GM12878 (cell line): ENCODE measurements around the gene ZDHHC7.

Experiments
- ATF2 ChIP-seq: IDR thresholded peaks from 2 replicates; pipeline ENCODE4 v1.6.1; 2012; ENCODE audit warnings: low read length, inconsistent platforms
- CEBPB ChIP-seq, 2 experiments: fragments of 150-350 bp in 1 of 2; IDR thresholded peaks; 2 replicates each; pipeline ENCODE4 v1.6.1; 2012 to 2014; ENCODE audit warnings: low read depth in 2 of 2, low read length in 2 of 2, borderline replicate concordance in 1 of 2, inconsistent platforms in 1 of 2
- CHD1 ChIP-seq: IDR thresholded peaks from 2 replicates; pipeline ENCODE4 v1.6.1; 2012; ENCODE audit warnings: low read depth, low read length, improper control_type of control experiment
- CREB1 ChIP-seq: IDR thresholded peaks from 2 replicates; pipeline ENCODE4 v1.6.1; 2012; ENCODE audit warnings: low read depth, mild to moderate bottlenecking, inconsistent platforms
- ETV6 ChIP-seq, 2 experiments: fragments of 450-650 bp in 1 of 2; IDR thresholded peaks in 1 of 2; conservative IDR thresholded peaks in 1 of 2; 2 replicates each; pipeline ENCODE4 v1.6.1; 2014; ENCODE audit warnings: antibody characterized with exemption in 1 of 2, borderline replicate concordance in 1 of 2, low read depth in 1 of 2, mild to moderate bottlenecking in 1 of 2, moderate library complexity in 1 of 2
- EZH2 ChIP-seq: IDR thresholded peaks from 2 replicates; pipeline ENCODE4 v1.6.1; 2012; ENCODE audit warnings: low read depth, mild to moderate bottlenecking, control low read depth, inconsistent platforms, low read length, borderline replicate concordance; ENCODE audit not compliant: control insufficient read depth
- KLF5 ChIP-seq: fragments of 450-650 bp; IDR thresholded peaks from 2 replicates; pipeline ENCODE4 v1.6.1; 2014; ENCODE audit warnings: mild to moderate bottlenecking; ENCODE audit not compliant: partially characterized antibody
- REST ChIP-seq: IDR thresholded peaks from 2 replicates; pipeline ENCODE4 v1.6.1; 2012; ENCODE audit warnings: mild to moderate bottlenecking, low read depth, low read length
- SUPT20H ChIP-seq: IDR thresholded peaks from 2 replicates; pipeline ENCODE4 v1.6.1; 2011; ENCODE audit warnings: low read depth, mild to moderate bottlenecking, low read length, moderate library complexity, borderline replicate concordance; ENCODE audit not compliant: control insufficient read depth
- TCF12 ChIP-seq: IDR thresholded peaks from 2 replicates; pipeline ENCODE4 v1.6.1; 2011; ENCODE audit warnings: low read depth, mild to moderate bottlenecking, low read length

GRCh38 chr16:84955427-84955826, 55.9 kb downstream of the ZDHHC7 start:
- TF ChIP-seq ATF2, result no peak
- no peak for TF ChIP-seq TCF12
- TF ChIP-seq CHD1, result no peak
- no peak for TF ChIP-seq REST
- no peak for TF ChIP-seq EZH2
- TF ChIP-seq SUPT20H, result no peak
- no peak for TF ChIP-seq CREB1
- no peak for TF ChIP-seq ETV6 (conservative IDR thresholded peaks at IDR 0.05 in 1 of 2, IDR thresholded peaks at IDR 0.05 in 1 of 2; ENCODE audit: borderline replicate concordance in 1 of 2, low read depth in 1 of 2)
- no peak for TF ChIP-seq KLF5
- TF ChIP-seq CEBPB (IDR thresholded peaks at IDR 0.05; ENCODE audit: borderline replicate concordance in 1 of 2, low read depth in 2 of 2, low read length in 2 of 2), result no peak
